Endometrium (tissue), 2 donors: Measurements from ENCODE around the gene SHISA5.
"Not testable (repeated sequence)": the region's sequence is repeated elsewhere in the genome, so short reads cannot be mapped to it uniquely, and the experiment has no call there.

Source experiments
- FAIRE-seq: peaks from 2 replicates; lab custom pipeline; 2012; peaks lifted over from hg19 to GRCh38; lab: Jason Lieb, UNC
- donor health status: control.
- donor health status: control.

Gene SHISA5, protein sequence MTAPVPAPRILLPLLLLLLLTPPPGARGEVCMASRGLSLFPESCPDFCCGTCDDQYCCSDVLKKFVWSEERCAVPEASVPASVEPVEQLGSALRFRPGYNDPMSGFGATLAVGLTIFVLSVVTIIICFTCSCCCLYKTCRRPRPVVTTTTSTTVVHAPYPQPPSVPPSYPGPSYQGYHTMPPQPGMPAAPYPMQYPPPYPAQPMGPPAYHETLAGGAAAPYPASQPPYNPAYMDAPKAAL

DNA sequence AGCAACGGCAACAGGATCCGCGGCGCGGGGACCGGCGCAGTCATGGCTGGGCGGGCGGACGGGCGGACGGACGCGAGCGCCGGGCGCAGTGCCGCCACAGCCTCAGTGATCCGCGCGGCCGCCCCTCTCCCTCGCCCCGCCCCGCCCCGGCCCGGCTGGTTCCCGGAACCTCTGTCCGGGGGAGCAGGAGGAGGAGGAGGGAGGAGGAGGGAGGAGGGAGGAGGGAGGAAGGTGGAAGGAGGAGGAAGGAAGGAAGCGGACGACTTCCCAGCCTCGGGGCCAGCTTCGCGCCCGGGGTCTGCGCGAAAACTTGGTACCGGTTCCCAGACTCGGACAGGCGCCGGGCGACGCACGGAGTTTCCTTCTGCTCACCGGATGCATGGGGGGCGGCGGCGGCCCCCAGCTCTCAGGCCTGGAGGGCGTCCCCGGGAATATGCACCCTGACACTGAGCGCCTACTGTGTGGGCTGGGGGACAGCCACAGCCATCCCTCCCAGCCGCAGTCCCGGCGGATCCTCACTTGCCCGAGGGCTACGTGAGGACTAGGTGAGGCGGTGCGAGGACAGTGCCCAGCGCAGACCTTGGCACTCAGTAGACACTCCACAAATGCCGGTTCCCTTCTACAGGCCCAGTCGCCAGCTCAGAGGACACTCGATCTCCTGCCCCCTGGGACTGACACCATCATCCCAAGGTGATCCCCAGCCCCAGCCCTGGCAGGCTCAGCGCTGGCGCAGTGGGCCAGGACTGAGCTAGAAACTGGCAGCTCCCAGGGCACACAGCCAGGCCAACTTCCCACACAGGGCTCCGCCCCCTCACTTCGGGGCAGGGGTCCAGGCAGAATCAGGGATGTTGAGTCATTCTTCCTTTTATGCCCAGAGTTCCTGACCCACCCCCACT lies at the start of gene SHISA5:
Gene SHISA5 (minus strand): TSS at position 124 of the 896 bp plus-strand sequence. CDS start 80 bp downstream, at position 44.
- FAIRE-seq: no peak

DNA sequence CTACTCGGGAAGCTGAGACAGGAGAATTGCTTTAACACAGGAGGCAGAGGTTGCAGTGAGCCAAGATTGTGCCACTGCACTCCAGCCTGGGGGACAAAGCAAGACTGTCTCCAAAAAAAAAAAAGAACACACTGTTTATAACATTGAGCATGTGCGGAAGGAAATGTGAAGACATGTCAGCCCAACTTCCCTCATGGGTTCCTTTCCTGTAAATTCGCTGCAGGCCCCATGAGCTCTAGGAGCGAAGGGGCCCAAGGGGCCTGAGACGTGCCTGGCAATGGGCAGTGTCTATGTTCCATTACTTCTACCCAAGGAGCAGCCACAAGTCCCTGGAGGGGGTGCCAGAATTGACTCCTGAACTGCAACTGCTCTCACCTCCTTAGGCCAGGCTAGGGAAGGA lies 49.4 kb upstream of the SHISA5 start:
- no peak for FAIRE-seq

DNA sequence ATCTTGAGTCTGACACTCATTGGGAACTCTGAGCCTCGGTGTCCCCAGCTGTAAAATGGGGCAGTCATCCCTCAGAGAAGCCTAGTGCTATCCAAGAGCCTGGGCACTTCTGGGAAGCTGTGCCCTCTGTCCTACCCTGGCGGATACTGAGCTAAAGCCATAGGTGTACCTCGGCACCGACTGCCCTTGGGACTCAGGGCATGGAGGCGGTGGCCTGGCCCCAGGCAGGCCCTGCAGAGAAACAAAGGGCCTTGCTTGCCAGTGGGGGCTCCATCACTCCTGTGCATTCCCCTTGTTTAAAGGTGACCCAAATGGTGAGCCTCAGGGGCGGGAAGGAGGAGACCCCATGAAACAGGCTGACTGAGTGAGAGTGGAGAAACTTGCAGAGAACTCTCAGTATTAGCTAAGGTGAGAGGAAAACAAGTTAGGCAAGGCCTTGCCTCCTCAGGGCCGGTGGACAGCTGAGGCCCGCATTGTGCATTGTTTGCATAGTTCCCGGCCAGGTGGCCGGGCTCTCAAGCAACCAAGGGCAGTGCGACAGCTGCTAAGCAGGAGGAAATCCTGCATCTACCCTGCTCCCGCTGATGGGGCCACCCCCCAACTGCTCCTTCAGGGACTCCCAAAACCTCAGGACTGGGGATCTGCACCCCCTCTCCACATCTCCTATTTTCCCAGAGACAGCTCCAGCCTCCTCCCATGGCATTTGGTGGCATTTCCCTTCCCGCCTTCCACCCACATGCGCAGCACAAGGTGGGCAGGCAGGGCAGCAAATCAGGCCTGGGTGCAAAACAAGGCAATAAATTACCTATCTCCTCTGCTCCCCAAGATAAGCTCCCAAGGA lies 48.4 kb upstream of the SHISA5 start:
- FAIRE-seq: no peak

DNA sequence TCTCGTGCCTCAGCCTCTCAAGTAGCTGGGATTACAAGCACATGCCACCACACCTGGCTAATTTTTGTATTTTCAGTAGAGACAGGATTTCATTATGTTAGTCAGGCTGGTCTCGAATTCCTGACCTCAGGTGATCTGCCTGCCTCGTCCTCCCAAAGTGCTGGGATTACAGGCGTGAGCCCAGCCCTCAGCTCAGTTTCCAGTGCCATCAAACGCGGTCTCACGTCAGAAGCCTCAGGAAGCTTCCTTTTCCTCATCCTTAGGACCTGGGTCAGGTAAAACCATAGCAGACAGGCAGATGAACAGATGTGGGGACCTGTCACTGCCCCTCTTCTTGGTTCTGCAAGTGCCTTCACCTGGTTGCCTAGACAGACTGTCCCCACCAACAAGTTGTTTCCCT lies 47.7 kb upstream of the SHISA5 start:
- FAIRE-seq: not testable (repeated sequence)

DNA sequence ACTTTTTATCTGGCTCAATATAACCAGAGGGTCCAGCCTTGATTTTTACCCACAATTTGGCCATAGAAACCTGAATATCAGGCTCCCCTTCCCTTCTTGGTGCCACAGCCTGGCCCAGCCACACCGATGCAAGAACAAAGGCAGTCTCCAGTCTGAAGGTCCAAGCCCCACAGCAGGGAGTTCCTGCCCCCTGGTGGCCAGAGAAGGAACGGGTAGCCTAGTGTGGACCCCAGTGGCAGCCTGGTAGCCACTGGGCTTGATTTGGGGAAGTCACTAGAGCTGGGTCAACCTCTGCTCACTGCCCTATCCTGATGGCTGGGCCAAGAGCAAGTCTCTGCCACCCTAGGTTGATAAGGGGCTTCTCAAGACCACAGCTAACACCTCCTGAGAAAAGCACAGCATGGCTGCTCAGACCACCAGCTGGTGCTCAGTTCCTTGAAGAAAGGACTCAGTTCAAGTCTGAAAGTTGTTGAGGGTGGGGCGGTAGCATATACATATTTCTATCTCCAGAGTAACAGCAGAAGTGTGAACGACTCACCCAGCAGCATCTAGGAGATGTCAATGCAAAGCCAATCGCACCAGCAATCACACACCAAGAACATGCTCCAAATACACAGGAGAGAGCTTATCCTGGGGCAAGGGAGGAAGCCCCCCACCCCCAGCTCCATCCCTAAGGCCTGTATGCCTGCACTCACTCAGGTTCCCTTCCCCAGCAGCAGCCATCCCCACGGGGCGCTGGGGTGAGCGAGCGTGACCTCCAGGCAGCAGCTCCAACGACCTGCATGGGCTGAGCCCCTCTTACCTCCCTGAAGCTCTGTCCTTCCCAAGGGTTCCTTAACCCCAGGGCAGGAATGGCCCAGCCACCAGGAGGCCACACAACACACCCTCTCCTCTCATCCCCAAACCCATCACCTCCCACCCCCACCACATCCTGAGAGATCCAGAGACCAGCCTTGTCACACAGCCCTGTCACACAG lies 45.0 kb upstream of the SHISA5 start:
- FAIRE-seq: no peak

DNA sequence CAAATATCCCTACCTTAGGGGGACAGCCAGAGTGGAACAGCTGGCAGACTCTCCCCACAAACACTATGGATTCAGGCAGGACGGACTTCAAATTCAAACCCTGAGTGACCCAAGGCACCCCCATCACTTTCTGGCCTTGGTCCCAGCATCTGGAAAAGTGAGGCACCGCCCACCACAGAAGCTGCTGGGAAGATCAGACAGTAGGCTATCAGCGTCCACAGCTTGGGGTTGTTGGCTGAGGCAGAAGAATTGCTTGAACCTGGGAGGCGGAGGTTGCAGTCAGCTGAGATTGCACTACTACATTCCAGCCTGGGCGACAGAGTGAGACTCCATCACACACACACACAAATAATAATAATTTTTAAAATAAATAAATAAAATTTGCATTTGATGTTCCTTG lies 44.2 kb upstream of the SHISA5 start:
- FAIRE-seq: no peak

DNA sequence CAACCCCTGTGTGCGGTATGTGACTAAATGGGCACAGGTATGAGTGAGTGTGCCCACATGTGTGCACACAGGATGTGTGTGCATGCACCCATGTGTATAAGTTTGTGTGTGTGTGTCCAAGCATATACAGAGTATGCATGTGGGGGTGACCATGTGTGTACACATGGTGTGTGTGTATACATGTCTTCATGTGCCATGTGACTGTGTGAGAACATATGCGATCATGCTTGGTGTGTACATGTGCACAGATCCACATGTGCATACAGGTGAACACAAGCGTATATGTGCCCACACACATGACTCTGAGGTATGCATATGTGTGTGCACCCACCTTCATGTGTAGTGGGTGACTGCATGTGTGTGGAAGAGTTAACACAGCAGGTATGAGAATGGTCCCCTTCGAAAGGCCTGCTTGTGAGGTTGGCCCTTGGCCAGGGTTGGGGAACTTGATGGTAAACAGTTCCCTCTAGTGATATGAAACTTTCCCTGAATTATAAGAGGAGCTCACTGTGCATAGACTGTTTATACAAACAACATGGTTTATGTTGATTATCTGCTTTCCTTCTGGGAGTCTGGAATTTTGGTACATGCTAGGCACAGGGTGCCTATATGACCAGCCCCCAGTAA lies 42.3 kb upstream of the SHISA5 start:
- no peak for FAIRE-seq

DNA sequence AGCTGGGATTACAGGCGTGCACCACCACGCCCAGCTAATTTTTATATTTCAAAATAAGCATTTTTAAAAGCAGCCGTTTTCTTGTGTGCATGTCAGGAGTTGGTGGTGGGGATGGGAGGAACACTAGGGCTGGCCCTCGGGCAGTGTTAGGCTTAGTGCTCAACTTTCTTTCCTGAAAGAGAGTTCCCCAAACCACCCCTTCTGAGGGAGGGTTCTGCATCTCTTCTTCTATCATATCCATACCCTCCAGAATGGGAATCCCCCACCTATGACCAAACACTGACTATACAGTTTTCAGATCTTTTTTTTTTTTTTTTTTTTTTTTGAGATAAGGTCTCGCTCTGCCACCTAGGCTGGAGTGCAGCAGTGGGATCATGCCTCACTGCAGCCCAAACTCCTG lies 40.2 kb upstream of the SHISA5 start:
- FAIRE-seq: no peak

DNA sequence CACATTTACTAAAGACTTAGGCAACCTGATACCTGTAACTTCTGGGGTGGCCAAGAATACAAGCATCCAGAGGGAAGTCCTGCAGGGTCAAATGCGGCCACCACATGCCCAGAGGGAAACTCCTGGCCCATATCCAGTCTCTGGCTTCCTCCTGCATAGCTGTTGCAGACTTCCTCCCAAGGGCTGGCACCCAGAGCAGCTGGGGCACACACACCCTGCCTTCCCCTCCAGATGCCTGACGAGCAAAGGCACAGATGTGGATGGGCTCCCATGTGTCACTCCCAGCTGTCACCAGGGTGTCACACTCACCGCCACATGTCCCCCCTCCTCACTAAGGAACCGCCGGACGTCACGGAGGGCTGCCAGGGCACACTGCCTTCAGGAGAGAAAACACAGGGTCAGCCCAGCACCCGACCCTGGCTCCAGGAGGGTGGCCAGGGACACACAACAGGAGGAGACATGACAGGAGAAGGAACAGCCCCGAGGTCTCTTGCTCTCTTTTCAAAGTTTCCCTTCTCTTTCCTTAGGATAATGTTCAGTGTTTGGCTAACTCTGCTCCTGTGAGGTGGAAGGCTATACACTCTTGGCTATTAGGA lies 39.4 kb upstream of the SHISA5 start:
- FAIRE-seq: no peak

DNA sequence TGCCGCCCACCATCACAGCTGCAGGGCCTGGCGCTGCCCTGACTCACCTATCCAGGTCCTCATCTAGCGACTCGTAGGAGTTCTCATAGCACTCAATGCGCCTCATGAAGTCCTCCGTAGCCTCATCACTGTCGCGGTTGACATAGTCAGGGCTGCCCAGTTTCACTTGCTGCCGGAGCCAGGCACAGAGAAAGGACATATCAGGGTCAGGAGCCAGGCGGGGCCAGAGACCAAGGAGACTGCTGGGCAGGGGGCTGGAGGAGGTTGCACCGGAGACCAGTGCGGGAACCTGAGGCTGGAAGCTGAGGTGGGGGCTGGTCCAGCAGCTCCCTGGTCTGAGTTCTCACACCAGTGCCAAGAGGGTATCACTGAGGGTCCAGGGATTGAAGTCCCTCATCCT lies 34.5 kb upstream of the SHISA5 start:
- no peak for FAIRE-seq

DNA sequence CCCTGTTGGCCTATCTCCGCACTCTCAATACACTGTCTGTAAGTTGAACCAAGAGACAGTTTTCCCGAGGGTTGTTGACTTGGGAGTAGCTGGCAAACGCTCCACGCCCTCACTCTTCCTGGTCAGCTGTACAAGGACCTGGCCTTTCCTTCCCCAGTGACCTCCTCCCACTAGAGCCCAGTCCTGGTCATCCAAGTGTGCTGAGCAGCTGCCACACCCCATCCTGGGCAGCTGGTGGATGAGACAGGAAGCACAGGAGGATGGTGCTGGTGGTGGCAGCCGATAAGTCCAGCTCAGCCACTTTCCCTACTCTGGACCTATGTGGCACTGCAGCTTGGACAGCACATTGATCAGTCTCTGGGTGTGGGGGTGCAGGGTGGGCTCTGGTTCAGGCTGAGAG lies 32.8 kb upstream of the SHISA5 start:
- FAIRE-seq: no peak

DNA sequence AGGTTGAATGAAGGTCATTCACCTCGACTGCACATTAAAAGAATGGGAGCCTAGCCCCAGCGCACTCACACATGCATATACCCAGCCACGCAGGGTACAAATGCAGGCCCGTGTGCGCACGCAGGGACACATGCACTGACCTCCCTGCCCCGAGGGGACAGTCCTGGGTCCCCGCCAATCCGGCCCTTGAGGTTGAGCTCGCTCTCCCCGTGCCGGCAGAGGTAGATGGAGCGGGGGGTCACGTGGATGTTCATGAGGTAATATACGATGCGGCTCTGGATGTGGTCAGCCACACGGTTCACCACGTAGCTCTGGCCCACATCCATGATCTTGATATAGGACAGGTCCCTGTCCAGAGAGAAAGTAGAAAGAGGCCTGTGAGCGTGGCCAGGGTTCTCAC lies 32.1 kb upstream of the SHISA5 start:
- no peak for FAIRE-seq

DNA sequence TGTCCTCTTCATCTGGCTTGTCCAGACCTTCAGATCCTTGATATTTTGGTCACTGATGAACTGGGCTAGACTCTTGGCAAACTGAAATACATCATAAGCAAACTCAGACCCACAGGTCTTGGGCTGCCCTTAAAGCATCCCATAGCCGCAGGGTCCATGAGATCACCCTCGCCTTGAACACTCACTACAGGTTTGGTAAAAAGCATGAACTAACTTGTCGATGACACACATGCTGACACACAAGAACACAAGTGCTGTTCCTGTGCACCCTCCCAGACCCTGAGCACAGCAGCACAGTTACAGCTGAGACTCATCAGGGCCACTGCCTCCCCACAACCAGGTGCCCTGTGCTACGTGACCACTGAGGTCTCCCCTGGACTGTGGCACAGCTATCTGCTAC lies 31.6 kb upstream of the SHISA5 start:
- FAIRE-seq: no peak

DNA sequence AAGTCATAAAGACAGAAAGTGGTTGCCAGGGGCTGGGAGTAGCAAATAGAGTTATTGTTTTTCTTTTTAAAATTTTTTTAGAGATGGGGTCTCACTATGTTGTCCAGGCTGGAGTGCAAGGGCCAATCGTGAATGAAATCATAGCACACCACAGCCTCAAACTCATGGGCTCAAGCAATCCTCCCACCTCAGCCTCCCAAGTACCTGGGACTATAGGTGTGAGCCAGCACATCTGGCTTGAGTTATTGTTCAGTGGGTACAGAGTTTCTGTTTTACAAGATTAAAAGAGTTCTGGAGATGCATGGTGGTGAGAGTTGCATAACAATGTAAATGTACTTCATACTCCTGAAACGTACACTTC lies 29.0 kb upstream of the SHISA5 start:
- no peak for FAIRE-seq

DNA sequence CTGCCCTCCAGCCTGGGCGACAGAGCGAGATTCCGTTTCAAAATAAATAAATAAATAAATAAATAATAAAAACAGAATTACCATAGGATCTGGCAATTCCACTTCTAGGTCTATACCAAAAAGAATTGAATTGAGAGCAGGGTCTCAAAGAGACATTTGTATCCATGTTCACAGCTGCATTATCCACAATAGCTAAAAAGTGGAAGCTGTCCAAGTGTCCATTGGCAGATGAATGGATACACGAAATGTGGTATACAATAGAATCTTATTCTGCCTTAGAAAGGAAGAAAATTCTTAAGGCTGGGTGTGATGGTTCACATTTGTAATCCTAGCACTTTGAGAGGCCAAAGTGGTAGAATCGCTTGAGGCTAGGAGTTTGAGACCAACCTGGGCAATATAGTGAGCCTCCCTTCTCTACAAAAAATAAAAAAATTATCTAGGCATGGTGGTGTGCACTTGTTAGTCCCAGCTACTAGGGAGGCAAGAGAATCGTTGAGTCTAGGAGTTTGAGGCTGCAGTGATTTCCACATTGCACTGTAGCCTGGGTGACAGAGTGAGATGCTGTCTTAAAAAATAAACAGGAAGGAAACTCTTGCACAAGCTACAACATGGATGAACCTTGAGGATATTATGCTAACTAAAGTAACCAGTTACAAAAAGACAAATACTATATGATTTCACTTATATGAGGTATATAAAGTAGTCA lies 28.4 kb upstream of the SHISA5 start:
- no peak for FAIRE-seq

DNA sequence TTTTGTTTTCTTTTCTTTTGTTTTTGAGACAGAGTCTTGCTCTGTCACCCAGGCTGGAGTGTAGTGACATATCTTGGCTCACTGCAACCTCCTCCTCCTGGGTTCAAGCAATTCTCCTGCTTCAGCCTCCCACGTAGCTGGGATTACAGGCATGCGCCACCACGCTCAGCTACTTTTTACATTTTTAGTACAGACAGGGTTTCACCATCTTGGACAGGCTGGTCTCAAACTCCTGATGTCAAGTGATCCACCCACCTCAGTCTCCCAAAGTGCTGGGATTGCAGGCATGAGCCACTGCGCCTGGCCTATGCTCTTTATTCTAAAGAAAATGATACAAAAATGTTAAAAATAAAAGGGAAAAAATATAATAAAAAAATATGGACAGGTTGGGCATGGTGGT lies 26.7 kb upstream of the SHISA5 start:
- not testable (repeated sequence) for FAIRE-seq

DNA sequence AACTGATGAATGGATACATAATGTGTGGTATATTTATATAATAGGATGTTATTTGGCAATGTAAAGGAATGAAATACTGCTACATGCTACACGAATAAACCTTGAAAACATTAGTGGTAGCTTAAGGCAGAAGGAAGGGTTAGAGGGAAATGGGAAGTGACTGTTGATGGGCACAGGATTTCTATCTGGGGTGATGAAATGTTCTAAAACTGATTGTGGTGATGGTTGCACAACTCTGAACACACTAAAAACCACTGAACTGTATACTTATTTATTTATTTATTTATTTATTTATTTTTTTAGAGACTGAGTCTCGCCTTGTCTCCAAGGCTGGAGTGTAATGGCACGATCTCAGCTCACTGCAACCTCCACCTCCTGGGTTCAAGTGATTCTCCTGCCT lies 24.8 kb upstream of the SHISA5 start:
- no peak for FAIRE-seq

DNA sequence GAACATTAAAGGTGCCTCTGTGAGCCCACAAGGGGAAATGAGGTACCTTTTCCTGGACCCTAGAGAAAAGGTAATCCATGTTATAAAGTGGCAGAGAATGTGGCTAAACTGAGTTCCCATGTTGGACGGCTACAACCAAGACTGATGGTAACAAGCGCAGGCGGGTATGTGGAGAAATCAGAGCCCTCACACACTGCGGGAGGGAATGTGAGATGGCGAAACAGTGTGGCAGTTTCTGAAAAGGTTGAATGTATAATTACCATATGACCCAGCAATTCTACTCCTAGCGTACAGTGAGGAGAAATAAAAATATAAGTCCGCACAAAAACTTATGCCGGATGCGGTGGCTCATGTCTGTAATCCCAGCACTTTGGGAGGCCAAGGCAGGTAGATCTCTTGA lies 24.1 kb upstream of the SHISA5 start:
- FAIRE-seq: no peak

DNA sequence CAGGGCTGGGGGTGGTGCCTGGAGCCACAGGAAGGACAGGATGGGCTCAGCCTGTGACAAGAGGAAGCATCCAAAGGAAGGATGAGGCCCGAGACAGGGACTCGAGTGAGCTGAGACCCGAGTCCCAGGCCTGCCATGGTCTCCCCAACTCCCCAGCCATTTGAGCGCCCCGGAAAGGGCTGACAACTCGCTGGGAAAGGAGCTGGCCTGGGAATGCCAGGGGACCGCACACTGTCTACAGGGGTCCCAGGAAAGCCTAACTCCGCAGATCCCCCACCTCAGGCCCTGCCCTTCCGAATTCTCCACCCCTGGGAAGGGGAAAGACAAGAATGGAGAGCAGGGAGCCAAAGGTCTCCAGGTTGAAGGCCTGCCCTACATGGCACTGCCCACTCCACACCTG lies 21.0 kb upstream of the SHISA5 start:
- no peak for FAIRE-seq

DNA sequence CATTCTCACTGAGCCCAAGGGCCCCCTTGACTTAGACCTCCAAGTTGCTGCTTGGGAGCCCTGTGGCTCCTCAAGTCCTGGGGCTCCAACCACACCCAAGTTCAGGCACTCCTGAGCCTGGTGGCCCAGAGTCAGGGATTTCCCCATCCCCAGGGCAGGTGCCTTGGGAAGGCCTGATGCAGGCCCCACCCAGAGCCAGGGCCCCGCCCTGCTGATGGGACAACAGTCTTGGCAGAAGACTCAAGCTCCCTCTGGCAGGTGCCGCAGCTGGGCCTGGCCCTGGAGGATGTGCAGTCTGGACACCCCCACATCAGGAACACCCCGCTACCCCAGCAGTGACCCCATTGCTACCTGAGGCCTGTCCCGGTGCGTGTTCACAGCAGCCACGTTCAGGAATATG lies 17.7 kb upstream of the SHISA5 start:
- FAIRE-seq: no peak
